DMS 273 treated with DMSO at 0.1 percent for 48 hours (cell line): ENCODE data around the gene UBXN6.
A peak's percentile ranks its signal among the peaks of the same experiment; 100 is the strongest.

Source experiments
- DNase-seq: peaks from one replicate; lab custom pipeline; 2025; lab: John Stamatoyannopoulos, UW

UBXN6 gene

DNA sequence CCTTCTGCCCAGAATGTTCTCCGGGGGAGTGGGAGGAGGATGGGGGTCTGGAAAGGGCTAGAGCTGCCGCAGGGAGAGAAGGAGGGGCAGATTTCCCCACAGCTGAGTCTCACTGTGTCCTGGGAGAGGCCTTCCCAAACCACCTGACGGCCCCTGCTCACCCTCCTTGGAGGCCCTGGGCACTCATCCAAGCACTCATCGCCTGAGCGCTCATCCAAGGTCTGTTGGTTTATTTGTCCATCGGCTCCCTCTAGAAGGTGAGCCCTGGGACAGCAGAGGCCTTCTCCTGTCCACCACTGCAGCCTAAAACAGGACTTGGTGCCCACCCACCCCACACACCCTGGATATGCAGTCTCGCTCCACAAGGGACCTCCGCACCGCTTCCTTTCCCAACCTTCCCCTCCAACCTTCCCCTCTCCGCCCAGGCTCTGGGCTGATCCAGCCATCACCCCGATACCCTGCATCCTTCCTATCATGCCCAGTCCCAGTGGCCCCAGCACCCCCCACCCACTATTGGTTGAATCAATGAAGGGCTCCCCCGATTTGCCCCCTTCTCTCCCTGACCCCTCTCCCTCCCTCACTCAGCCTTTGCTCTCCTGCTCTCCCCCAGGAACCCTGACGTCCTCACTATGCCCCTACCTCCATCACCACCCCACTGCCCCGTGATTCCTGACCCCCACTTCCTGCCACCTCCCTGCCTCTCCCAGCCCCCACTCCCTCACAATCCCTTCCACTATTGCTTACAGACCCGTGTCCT is 1.7 kb downstream of the UBXN6 start:
- peak; percentile 52 for DNase-seq

DNA sequence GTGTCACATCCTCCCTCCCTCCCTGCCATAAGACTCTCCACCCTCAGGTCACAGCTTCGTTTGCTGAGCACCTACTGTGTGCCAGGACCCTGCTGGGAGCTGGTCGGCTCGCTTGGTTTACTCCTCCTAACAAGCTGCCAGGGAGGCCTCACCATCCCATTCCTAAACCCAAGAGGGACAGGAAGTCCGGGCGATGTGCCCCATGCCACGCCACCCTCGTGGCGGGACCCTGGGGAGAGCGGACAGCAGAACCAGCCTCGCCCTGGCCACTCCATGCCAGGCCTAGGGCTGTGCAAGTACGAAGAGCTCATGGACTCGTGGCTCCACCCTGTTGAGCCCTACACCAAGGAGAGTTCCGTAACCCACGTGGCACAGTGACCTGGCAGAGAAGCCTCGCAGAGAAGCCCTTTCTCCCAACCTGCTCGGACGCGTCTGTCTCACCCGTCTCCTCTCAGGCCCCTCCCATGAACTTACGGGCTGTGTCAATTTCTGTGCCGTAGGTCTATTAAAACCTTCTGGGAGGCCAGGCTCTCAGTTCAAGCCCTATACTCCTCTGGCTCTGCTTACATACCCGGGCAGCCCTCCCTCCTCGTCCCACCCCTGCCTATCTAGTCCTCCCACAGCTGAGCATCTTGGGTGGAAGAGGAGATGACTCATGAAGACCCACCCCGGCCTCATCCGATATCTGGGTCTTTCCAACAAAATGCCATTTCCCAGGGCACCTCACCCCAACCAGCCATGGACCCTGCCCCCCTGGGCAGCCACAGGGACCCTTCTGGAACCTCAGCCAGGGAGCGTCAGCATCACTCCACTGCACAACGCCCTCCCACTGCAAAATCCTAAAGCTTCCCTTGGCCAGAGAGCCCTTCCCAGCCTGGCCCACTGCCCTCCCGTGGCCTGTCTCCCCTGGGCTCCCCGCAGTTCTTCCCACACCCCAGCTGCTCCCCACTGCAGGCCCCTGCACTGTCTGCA is 2.6 kb downstream of the UBXN6 start:
- no peak for DNase-seq

DNA sequence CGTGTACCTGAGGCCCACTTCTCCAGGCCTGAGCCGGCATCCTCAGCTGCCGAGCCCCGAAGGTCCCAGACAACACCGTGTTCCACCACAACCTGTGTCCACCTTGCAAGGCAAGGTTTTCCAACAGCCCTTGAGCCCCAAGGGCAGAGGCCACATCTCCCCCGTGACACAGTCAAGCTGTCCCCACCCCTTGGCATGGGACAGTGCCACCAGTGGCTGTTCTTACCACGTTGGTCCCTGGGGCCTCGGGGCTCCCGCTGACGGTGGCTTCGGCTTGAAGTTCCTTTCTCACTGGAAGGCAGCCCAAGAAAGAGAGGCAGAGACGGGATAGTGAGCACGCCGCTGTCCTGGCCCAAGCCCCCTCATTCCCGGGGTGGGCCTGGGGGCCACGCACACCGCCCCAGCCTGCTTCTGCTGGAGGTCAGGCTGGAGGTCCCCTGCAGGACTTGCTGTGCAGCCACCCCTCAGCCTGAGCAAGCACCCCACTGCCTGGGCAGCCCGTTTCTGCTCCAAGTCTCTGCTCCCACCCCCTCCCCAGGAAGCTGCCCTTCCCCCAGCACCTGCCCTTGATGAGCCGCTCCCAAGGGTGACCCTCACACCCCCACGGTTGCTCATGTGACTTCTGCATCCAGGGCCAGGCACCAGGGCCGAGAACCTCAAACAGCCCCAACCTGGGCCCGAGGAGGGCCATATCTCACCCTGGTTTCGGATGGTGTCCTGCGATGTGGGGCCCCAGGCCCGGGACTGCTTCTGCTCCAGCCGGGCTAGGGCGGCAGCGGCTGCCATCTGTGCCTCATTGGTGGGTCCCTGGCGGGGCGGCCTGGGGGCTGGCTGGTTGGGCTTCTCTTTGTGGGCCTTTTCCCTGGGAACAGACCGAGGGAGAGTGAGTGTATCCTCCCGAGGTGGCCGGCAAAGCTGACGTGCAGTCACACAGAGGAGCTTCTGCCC is 4.1 kb downstream of the UBXN6 start:
- no peak for DNase-seq

DNA sequence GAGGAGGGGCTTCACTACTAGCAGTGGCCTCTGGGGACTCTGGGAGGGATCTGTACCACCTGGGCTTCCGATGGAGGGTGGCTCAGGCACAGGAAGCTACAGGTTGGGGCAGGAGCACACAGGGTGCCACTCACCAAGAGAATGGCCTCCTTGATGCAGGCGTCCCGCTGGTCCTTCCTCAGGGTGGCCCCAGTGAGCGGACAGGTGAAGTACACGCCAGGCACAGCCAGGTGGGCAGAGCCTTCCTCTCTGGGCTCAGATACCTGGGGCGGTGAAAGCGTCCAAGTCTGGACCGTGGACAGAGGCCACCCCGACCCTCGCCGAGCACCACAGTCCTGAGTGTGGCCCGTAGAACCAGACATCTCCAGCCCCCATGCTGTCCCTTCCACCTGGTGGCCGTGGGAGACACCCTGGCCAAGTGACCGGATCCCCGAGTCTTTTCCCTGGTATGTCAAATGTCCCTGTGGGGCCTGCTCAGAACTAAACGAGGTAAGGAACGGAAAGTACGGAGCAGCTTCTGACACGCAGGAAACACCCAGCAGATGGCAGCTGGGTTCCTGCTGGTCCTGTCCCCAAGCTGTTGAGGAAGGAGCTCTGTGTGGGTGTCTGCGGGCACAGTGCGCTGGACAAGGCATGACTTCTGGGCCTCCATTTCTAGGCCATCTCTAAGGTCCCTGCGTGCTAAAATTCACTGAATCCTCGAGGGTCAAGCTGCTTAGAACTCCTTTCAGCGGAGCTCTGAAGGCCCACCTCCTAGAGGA is 5.2 kb downstream of the UBXN6 start:
- no peak for DNase-seq

DNA sequence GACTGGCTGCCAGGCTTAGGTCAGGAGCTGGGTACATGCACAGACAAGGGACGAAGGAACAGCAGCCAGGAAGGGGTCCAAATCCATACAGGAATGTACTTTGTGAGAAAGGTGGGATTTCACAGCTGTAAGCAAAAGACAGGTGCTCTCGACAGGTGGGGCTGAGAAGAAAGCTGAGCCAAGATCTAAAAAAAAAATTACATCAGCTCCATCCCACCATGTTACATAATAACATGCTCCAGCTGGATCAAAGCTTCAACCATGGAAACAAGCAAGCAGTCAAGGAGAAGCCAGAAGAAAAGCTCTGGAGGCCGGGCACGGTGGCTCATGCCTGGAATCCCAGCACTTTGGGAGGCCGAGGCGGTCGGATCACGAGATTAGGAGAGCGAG is 8.0 kb downstream of the UBXN6 start:
- peak; percentile 79 for DNase-seq

DNA sequence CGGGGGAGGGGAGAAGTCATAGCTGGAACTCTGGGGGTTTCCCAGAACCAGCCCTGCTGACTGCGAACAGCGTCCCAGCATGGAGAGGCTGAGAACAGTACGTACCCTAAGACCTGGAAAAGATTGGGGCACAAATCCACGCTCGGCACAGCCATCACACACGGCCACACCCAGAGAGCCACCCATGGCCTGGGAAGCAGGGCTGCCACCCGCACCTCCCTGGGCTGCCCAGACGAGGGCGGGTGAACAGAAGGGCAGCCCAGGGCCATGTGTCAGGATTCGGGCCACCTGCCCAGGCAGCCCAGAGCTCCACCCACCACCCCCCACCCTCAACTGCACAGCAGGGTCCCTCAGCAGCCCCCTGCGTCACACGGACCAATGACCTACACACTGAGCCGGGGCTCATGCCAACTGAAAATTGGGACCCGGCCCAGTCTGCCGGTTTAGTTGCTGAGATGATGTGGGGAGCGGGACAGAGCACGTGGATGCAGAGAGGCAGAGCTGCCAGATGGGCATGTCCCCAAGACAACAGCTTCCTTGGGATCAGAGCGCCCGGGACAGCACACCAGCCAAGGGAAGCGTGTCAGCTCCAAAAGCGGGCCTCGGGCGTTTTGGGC is 8.5 kb downstream of the UBXN6 start:
- DNase-seq: peak; percentile 94

DNA sequence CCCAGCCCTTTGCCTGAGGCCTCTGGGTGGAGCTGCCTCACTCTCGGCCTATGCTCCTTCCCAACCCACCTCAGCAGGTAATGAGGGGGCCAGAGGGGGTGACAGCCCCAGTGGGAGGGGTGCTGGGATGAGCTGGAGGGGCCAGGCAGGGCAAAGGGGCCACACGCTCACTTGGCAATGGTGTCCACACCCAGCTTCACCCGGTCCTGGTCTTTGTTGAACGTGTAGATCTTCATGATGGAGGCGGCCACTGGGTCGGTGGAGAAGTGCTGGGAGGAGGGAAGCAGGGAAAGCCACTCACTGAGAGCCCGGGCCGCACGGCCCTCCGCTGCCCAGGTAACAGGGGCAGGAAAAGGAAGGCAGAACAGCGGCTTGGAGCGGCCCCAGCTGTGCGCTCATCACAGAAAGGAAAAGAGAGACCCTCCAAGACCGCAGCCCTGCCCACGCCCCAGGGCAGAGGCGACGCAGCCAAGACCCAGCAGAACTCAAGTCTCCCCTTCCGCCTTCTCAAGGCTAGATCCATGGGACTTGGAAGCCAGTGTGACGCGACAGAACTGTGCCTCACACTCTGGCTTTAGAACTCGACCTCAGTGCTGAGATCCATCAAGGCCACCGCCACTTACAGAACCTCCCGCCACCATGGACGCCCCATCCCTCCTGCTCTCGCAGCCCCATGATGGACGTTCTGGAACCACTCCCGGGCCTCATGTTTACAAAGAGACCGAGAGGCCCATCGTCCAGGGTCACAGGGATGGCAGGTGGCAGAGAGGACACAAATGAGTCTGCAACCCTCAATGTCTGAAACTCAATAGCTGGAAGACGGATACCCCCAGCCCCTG is 9.2 kb downstream of the UBXN6 start:
- DNase-seq: no peak

DNA sequence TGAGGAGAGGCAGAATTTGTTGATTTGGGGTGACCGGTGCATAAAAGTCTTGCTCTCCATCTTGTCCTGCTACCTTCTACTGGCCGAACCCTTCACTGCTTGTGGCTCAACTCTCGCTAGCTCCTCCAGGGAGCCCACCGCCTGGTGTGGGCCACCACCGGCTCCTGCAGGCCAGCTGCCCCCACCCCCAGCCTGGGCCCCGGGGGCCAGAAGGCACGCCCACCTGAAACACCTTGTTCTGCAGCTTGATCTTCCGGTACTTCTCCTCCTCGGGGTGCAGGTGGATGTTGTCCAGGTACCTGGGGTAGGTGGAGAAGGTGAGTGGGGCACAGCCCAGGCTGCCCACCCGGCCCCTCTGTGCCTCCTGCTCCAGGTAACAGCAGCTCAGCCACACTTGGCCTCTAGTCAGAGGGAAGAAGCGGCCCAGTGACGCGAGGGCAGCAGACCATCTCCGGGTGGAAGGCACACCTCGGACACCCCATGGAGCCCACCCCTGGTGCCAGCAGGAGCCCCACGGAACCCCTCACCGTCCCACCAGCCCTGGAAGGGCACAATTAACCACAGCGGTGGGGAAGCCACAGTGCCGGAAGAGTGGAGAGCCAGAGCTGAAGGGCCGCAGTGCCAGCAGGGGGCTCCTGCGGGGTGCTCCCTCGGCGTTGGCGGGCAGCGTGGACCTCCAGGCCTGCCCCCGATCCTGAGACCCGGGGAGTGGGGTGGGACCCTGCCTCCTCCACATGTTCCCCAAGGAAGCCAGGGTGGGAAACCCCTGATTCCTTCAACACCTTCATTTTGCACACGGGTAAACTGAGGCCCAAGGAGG is 10.1 kb downstream of the UBXN6 start:
- DNase-seq: no peak

DNA sequence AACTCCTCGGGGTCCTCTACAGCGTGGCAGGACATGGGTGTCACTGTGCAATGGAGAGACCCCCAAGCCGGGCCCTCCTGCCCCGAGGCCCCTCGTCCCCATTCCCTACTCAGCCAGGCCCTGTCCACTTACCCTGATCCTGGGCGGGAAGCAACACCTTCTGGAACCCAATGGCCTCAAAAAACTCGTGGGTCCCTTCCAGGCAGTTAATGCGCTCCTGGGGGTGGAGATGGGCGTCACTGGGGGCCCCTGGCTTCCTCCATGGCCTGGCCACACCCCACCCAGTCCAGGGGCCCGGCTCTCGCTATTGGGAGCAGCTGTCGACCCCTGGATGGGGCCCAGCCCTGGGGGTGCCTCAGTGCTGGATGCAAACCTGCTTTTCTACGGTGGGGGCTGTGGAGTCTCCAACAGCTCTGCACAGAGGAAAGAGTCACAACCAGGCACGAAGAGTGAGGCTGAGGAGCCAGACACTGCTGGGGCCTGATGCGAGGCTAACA is 10.8 kb downstream of the UBXN6 start:
- DNase-seq: no peak

DNA sequence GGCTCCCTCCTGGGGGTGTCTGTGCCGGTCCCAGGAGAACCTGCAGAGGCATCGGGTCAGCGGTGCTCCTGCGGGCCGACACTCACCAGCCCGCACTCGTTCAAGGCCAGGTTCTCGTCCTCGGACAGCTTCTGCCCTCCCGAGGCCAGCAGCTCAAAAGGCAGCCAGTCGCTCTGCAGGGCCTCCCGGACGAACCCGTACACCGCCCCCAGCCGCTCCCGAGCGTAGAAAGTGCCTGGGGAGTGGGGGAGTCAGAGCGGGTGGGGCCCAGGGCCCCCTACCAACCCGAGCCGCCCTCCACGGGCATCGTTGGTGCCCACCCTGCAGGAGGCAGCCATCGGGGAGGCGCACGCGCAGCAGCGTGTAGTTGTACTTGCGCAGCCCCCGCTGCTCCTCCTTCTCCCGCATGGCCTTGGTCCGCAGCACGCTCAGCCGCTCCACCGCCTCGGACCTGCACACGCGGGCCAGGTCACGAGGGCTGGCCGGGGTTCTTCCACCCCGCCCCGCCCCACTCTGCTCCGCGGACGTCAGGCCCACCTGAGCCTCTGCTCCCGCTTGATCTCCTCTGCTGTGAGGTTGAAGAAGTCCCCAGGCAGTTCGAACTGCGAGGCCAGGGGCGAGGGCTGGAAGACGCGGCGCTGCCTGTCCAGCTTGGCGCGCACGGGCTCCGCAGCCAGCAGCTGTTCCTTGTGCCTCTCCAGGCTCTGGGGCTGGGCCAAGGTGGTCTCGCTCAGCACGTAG is 11.5 kb downstream of the UBXN6 start:
- DNase-seq: no peak

DNA sequence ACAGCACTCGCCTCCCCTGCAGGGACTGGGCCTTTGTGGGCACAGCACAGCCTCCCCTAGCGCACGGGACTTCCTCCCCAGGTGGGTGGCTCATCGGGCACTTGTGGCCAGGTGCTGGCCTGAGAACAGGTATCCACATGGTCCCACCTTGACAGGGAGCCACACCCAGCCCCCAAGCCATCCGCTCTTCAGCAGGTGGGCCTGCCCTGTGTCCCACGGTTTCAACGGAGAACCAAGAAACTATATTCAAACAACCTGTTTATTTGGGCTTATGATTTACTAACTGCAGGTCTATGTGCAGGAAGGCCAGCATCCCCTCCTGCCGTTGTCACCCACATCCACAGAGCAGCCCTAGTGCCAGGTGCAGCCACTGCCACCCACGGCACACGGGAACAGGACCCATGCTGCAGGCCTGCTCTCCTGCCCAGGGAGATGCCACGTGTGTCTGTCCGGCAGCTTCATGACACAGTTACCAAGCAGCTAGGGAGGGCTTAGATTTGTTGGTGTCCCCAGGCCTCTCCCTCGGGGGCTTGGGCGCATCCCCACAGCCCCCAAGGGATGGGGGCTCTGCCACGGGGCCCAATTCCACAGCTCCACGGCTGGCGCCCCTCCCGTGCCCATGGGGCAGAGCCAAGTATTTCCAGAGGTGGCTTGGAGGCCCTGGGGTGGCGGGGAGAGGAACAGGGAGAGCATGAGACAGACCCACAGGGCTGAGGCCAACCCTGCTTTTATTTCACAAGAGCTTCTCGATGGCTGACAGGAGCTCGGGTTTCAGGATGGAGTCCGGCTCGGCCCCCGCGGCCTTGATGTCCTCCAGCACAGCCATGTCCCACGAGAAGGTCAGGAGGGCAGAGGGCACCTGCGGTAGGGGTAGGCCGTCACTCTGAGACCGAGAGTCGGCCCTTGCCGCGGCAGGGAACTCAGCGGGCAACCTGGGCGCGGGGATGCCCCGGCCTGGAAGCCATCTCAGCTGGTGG is 12.5 kb downstream of the UBXN6 start:
- DNase-seq: no peak

DNA sequence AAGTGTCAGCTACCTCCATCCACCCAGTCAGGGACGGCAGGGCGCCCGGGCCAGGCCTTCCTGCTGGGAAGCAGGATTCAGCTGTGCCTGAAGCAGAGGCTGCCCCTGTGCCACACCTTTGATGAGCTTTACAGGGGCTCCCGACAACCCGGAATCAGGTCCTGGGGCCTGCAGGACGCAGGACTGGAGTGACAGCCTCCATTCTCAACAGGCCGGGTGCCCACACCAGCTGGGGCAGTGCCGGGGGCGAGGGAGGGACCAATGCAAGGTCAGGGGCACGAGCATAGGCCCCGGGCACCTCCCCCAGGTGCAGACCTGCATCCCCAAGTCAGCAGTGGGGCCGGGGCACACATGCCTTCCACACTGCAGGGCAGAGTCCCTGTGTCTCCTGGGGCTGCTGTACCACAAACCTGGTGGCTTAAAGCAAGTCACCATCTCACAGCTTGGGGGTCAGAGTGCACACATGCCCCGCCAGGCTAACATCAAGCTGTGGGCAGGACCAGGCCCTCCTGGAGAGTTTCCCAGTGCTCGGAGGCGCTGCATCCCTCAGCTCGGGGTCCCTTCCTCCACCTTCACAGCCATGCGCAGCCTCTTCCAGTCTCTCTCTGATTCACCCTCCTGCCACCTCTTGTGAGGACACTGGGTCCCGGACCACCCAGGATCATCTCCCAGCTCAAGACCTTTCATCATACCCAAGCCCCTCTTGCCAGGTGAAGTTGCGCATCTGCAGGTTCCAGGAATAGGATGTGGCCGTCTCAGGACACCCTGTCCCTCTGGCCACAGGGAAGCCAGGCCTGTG is 13.4 kb downstream of the UBXN6 start:
- no peak for DNase-seq

DNA sequence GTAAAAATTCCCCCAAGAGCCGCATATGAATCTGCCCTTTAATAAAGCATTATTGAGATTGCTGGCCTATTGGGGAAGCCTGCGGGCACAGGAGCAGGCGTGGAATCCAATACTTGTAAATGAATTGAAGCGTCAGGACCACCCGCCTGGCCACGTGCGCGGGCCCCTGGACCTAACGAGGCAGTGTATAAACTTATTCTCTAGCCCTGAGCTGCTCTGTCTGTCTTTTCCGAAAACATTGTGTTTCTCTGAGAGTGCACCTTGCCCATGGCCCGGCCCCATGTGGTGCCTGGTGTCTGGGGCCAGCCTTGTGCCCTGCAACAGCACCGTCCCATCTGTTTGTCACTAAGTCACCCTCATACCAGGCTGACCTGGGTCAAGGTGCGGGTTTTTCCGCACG is 14.4 kb downstream of the UBXN6 start:
- DNase-seq: no peak

DNA sequence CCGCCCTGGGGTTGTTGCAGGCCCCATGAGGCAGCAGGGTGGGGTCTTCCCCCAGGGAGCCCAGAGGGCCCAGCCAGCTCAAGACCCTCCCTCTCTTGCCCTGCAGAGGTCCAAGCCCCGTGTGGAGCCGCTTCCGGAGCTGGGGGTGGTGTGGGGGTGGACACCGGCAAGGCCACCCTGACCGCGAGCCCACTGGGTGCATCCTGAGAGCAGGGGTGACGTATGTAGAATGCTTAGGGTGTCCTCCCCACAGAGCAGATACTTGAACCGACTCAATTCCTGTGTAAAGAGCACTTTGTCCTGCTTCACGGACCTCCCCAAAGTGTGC is 14.8 kb downstream of the UBXN6 start:
- no peak for DNase-seq

DNA sequence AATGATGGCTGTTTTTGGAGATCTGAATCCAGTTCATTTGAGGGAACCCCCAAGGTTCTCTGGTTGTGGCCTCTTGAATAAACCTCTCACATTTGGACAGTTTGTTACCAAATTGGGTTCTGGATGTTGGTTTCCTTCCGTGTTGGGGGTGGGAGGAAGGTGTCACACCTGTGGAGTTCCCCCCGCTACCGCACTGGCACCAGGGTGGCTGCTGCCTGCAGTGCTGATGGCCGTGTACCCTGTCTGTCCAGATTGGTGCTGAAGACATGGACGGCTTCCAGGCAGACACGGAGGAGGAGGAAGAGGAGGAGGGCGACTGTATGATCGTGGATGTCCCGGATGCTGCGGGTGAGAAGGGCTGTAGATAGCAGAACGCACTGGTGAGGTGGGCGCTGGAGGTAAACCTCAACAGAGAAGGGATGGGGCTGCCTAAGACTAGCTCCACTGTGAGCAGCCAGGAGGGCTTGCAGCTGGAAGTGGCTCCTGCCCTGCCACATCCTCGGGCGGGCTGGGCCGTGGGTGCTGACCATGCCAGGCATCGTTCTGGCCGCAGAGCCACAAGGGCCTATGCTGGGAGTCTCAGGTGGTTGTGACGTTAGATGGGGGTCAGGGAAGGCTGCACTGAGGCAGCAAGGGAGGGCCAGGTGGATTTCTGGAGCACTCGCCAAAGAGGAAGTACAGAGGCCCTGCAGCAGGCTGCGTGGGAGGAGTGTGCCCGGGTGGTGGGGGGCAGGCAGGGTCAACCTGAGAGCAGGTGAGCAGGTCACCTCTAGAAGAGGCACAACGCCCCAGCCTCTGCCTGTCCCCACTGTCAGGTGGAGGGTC is 15.4 kb downstream of the UBXN6 start:
- DNase-seq: no peak
